CD4-positive, alpha-beta T cell (primary cell): Measurements from ENCODE around the gene CLK3. TPM values are rescaled to one million over a fixed set of nuclear protein-coding genes. Genes with fewer than 3 reads are reported as not detected.

ENCODE experiments used
- ATAC-seq: fragments of 200-7000 bp; cut with Tn5 transposase; one replicate; pipeline ENCODE4 v1.10.0; 2022; ENCODE audit warnings: mild to moderate bottlenecking; ENCODE audit not compliant: poor library complexity
- CTCF ChIA-PET: fragments of 350-600 bp; sonication (Branson Sonifier 250); formaldehyde crosslinking; loops from one replicate; lab custom pipeline; 2021; ENCODE audit warnings: antibody characterized with exemption, inconsistent platforms; lab: Charles Lee
- POLR2A ChIA-PET: fragments of 350-600 bp; sonication (Branson Sonifier 250); formaldehyde crosslinking; loops from one replicate; lab custom pipeline; 2021; ENCODE audit warnings: antibody characterized with exemption, inconsistent platforms; lab: Charles Lee
- DNase-seq, 14 experiments: peaks; one replicate each; pipeline ENCODE4 v3.0.0-alpha.2; 2013 to 2020; ENCODE audit warnings: mixed read lengths in 2 of 14
- H3K27ac ChIP-seq, 2 donors: one replicate each; pipeline versions ENCODE4 v1.5.1 to v1.7.0; 2013; ENCODE audit warnings: low read length in 2 of 2, low read depth in 1 of 2, mild to moderate bottlenecking in 1 of 2
- H3K27me3 ChIP-seq, 2 experiments: 1 replicate in 1 of 2; 2 replicates in 1 of 2; pipeline versions ENCODE4 v1.6.1 to v1.7.0; 2013; ENCODE audit warnings: low read length in 2 of 2, control low read depth in 1 of 2, mild to moderate bottlenecking in 1 of 2, moderate library complexity in 1 of 2; ENCODE audit not compliant: insufficient read depth in 2 of 2, control insufficient read depth in 1 of 2
- H3K36me3 ChIP-seq: one replicate; pipeline ENCODE4 v1.6.1; 2013; ENCODE audit warnings: low read length, control low read depth; ENCODE audit not compliant: insufficient read depth
- H3K4me1 ChIP-seq: one replicate; pipeline ENCODE4 v1.6.1; 2013; ENCODE audit warnings: low read length, control low read depth; ENCODE audit not compliant: insufficient read depth
- H3K4me3 ChIP-seq: one replicate; pipeline ENCODE4 v1.5.1; 2013; ENCODE audit warnings: mild to moderate bottlenecking, low read length, moderate library complexity
- H3K9me3 ChIP-seq, 2 experiments: 1 replicate in 1 of 2; 2 replicates in 1 of 2; pipeline versions ENCODE4 v1.6.1 to v1.7.0; 2013; ENCODE audit warnings: low read length in 2 of 2, mild to moderate bottlenecking in 2 of 2, control low read depth in 1 of 2, moderate library complexity in 1 of 2; ENCODE audit not compliant: control insufficient read depth in 1 of 2, insufficient read depth in 1 of 2
- H3K27ac Mint-ChIP-seq: one replicate; pipeline ENCODE4 v1.8.0; 2020; ENCODE audit warnings: mixed read lengths
- H3K27me3 Mint-ChIP-seq: one replicate; pipeline ENCODE4 v1.8.0; 2021; ENCODE audit warnings: mixed read lengths
- H3K36me3 Mint-ChIP-seq: one replicate; pipeline ENCODE4 v1.8.0; 2021; ENCODE audit warnings: low read depth, mixed read lengths
- H3K4me1 Mint-ChIP-seq: one replicate; pipeline ENCODE4 v1.8.0; 2021; ENCODE audit warnings: low read depth, mixed read lengths
- H3K4me3 Mint-ChIP-seq: one replicate; pipeline ENCODE4 v1.8.0; 2020; ENCODE audit warnings: mild to moderate bottlenecking, mixed read lengths
- H3K9me3 Mint-ChIP-seq: one replicate; pipeline ENCODE4 v1.8.0; 2020; ENCODE audit warnings: mixed read lengths
- CTCF ChIP-seq: fragments of 200-600 bp; IDR thresholded peaks from one replicate; pipeline ENCODE4 v1.8.0; 2022; ENCODE audit warnings: antibody characterized with exemption, mild to moderate bottlenecking
- intact Hi-C, 2 experiments: fragments of 100-400 bp; cut with DNase I in 1 of 2; cut with micrococcal nuclease in 1 of 2; formaldehyde crosslinking; loops; one replicate each; pipeline versions ENCODE4 v1.15.1 to v1.9.0; 2023 to 2025; cut with DNase I, micrococcal nuclease
- total RNA-seq, 174 experiments: library from RNA in 2 of 174; stranded (reverse) in 2 of 174; gene quantifications; one replicate each; pipeline ENCODE4 v1.2.3 and lab custom pipeline; 2021 to 2026

Gene CLK3
- total RNA-seq, 2 experiments from 2014 or later: 275 to 293 TPM

- peaks cover 49% of the 10 kb centered on the region for H3K4me1 ChIP-seq
- intact Hi-C loops: no loop called here
- Mint-ChIP-seq H3K36me3 (peaks cover 96% of the 10 kb centered on the region), H3K27ac (no peak overlapping the region), H3K27me3 (no peaks in the 10 kb centered on the region), H3K4me1 (peaks cover 34% of the 10 kb centered on the region), H3K9me3 (no peaks in the 10 kb centered on the region), H3K4me3 (no peak overlapping the region)
- H3K27ac ChIP-seq: no peak overlapping the region
- no peak for DNase-seq
- TF ChIP-seq CTCF: no peak
- ATAC-seq: no peak
- H3K4me3 ChIP-seq: no peak overlapping the region
- H3K27me3 ChIP-seq: no peaks in the 10 kb centered on the region
- CTCF ChIA-PET: interaction anchor here (2.2 kb wide), 1 partner anchor 10 kb away, joined by 34 read pairs; no protein-coding TSS in a partner anchor
- peaks cover 94% of the 10 kb centered on the region for H3K36me3 ChIP-seq
- H3K9me3 ChIP-seq: no peaks in the 10 kb centered on the region
- POLR2A ChIA-PET: interaction anchor here (1.3 kb wide), 1 partner anchor 12 kb away, joined by 3 read pairs; no protein-coding TSS in a partner anchor
Measured at GRCh38 chr15:74622758-74623157, 7.1 kb downstream of the CLK3 start.

- no peak overlapping the region for H3K4me3 Mint-ChIP-seq
- H3K27ac Mint-ChIP-seq: no peak overlapping the region
- no peak overlapping the region for H3K4me3 ChIP-seq
- intact Hi-C loops: no loop called here
- ChIA-PET CTCF (interaction anchor here (1.3 kb wide), 1 partner anchor 10 kb away, joined by 6 read pairs; no protein-coding TSS in a partner anchor), POLR2A (interaction anchor here (1.1 kb wide), 1 partner anchor 8 kb away, joined by 3 read pairs; the partner anchor contains the start of gene CLK3)
- peaks cover 100% of the 10 kb centered on the region for H3K36me3 ChIP-seq
- no peak overlapping the region for H3K27ac ChIP-seq
- no peak for TF ChIP-seq CTCF
- no peaks in the 10 kb centered on the region for H3K27me3 ChIP-seq
- peaks cover 35% of the 10 kb centered on the region for H3K4me1 ChIP-seq
- no peaks in the 10 kb centered on the region for H3K9me3 Mint-ChIP-seq
- no peaks in the 10 kb centered on the region for H3K27me3 Mint-ChIP-seq
- DNase-seq (no peak), ATAC-seq (no peak)
- H3K36me3 Mint-ChIP-seq: peaks cover 100% of the 10 kb centered on the region
- peaks cover 21% of the 10 kb centered on the region for H3K4me1 Mint-ChIP-seq
- no peaks in the 10 kb centered on the region for H3K9me3 ChIP-seq
Measured at GRCh38 chr15:74624020-74624602, 8.5 kb downstream of the CLK3 start.

GRCh38 chr15:74625693-74626092, 10.1 kb downstream of the CLK3 start:
- Histone ChIP-seq H3K27me3 (no peaks in the 10 kb centered on the region), H3K4me3 (no peak overlapping the region), H3K36me3 (peaks cover 95% of the 10 kb centered on the region), H3K9me3 (no peaks in the 10 kb centered on the region), H3K27ac (peak overlapping the region in 1 of 2 donors; percentile 11), H3K4me1 (peaks cover 20% of the 10 kb centered on the region)
- Mint-ChIP-seq H3K9me3 (no peaks in the 10 kb centered on the region), H3K27me3 (no peaks in the 10 kb centered on the region), H3K36me3 (peaks cover 100% of the 10 kb centered on the region), H3K27ac (no peak overlapping the region), H3K4me3 (no peak overlapping the region), H3K4me1 (peaks cover 7% of the 10 kb centered on the region)
- DNase-seq: no peak
- TF ChIP-seq CTCF: no peak
- intact Hi-C loops: no loop called here
- ChIA-PET CTCF (no interaction called here), POLR2A (interaction anchor here (0.7 kb wide), 1 partner anchor 9 kb away, joined by 3 read pairs; no protein-coding TSS in a partner anchor)
- no peak for ATAC-seq
